ENCODE data around the gene PHLDB1. TPM values are rescaled to one million over a fixed set of nuclear protein-coding genes. Genes with fewer than 3 reads are reported as not detected.

The PHLDB1 gene
- total and polyA plus RNA-seq, 2 of the 8 experiments (the other 6 are each of a cell fraction or from before 2014, with no cell fraction given): 53.9 to 74.8 TPM

DNA sequence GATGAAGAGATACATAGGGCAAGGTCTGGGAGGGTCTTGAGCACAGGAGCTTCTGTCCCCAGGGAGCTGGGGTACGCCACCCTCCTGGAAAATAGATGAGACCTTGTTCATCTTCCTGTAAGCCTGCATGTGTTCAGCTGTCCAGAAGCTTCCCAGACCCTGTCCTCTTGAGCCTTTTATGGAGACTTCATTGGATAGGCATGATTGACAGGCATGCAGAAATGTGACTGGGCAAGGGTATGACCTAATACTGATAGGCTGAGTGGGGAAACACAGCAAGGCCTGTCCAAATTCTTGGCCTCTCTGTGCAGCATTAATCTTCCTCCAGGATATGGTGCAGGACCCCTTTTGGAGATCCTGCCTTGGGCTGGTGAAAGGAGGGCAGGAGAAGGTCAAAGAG is 19.5 kb upstream of the PHLDB1 start (continued):
- TF ChIP-seq TAF7 (optimal IDR thresholded peaks at IDR 0.05; ENCODE audit: borderline replicate concordance, low read depth, low read length): no peak

All from H1 (cell line).